C1 segment of cervical spinal cord (tissue), 14 donors: ENCODE results near the gene KCNH6.

Experiments used
- DNase-seq, 14 donors: peaks; one replicate each; lab custom pipeline; 2025; lab: John Stamatoyannopoulos, UW

Gene KCNH6

GRCh38 chr17:63506627-63507026 is 16.5 kb upstream of the KCNH6 start:
- no peak for DNase-seq

- DNase-seq, result no peak
Measured at GRCh38 chr17:63511331-63511730, 11.8 kb upstream of the KCNH6 start.

GRCh38 chr17:63512388-63512787 is 10.8 kb upstream of the KCNH6 start:
- DNase-seq, result no peak

DNA sequence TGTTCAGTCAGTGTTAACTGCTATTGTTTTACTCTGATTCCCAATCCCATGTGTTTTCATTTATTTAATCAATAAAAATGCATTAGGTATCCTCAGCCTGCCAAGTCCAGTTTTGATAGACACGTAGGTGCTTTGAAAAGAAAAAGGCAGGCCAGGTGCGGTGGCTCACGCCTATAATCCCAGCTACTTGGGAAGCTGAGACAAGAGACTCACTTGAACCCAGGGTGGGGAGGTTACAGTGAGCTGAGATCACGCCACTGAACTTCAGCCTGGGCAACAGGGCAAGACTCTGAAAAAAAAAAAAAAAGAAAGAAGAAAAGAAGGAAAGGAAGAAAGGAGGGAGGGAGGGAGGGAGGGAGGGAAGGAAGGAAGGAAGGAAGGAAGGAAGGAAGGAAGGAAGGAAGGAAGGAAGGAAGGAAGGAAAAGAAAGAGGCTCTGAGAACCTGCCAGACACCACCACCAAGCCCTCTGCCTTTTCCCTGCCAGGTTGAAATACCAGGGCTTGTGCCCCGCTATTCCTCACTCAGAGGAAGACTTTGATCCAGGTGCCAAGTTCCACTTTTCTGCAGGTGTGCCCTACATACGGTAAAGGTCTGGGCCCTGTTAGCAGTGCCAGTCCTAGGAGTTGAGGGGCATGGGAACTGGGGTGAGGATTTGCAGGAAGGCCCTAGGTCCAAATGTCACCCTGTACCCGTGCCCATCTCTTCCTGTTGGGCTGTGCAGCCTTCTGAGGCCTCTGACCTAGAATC is 10.1 kb upstream of the KCNH6 start:
- DNase-seq, result no peak

- no peak for DNase-seq
Measured at GRCh38 chr17:63514477-63514876, 8.7 kb upstream of the KCNH6 start.

GRCh38 chr17:63514974-63515373 is 8.2 kb upstream of the KCNH6 start:
- no peak for DNase-seq

- no peak for DNase-seq
Measured at GRCh38 chr17:63515426-63515825, 7.7 kb upstream of the KCNH6 start.

DNA sequence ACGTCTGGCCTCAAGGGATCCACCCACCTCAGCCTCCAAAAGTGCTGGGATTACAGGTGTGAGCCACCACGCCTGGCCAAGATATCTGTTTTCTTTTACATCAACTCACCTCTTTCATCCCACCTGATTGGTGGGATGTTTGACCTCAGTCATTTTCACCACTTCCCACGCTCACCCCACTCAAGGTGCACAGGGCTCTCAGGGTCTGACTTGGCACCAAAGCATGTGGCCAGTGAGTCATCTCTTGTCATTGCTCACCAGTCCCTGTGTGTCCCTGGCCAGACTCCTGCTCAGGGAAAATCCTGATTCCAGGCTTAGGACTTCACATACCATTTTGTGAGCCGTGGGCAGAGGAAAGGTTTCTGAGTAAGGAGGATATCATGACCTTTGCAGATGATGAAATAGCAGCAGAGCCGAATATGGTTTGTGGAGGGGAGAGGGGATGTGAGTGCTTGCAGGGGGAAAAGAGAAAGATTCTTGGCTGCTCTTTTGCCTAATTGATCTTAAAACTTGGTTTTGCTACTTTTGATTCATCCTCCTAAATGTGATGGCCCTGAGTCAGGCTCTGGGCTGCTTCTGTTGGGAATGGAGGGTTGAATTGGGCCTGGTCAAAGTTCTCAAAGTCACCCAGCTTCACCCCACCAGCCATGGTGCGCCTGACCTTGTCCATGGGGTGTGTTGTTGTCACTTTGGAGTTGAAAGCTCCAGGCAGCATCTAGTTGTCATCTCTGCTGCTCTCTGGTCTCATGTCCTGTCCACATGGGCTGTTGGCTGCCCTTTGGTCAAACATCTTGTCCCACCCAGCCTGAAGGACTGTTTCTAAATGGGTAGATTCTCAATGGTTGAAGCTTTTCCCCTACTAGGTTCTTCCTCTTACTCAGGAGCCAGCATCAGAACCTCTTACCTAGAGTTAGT is 6.0 kb upstream of the KCNH6 start:
- no peak for DNase-seq

- DNase-seq, result no peak
Measured at GRCh38 chr17:63517825-63518534, 5.2 kb upstream of the KCNH6 start.

DNA sequence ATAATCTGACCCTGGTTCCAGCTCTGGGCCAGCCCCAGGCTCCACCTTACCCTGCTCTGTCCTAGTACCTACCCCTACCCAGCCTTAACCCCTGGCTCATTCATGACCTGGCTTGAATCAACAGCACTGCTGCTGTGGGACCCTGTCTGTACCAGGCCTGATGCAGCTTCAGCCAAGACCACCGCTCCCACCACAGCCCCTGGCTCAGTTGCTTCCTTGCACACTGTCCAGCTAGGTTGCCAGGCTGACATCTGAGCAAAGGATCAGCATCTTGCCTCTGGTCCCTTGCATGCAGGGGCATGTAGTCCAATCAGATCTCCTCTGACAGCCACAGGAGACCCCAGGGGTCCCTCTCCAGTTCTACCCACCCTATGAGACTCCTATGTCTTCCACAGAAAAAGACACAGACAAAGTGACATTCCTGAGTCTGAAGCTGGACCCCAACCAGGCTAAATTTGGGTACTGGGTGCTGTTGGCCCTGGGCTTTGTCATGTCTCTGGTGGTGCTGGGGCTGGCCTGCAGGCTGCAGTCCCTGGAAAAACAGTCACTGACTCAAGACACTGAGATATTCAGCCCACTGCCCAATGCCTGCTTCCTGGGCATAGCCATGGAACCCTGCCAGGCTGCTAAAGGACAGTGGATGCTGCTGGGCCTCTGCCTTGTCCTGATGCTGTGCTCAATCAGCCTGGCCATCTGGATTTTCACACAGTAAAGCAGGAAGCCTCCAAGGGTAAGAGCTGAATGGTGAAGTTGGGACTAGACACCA is 3.9 kb upstream of the KCNH6 start:
- no peak for DNase-seq

- no peak for DNase-seq
Measured at GRCh38 chr17:63519972-63520882, 2.9 kb upstream of the KCNH6 start.

DNA sequence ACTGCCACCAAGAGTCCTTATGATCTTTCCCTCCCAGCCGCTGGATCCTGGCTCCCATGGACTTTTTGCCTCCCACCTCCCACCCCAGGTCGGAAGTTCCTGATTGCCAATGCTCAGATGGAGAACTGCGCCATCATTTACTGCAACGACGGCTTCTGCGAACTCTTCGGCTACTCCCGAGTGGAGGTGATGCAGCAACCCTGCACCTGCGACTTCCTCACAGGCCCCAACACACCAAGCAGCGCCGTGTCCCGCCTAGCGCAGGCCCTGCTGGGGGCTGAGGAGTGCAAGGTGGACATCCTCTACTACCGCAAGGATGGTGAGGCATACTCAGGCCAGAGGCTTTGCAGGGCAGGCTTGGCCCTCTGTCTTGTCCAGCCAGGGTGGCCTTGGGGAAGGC is 893 bp downstream of the KCNH6 start:
- no peak for DNase-seq

GRCh38 chr17:63525190-63525946 is 2.2 kb downstream of the KCNH6 start:
- DNase-seq, result no peak

GRCh38 chr17:63526861-63527260 is 3.7 kb downstream of the KCNH6 start:
- no peak for DNase-seq

DNA sequence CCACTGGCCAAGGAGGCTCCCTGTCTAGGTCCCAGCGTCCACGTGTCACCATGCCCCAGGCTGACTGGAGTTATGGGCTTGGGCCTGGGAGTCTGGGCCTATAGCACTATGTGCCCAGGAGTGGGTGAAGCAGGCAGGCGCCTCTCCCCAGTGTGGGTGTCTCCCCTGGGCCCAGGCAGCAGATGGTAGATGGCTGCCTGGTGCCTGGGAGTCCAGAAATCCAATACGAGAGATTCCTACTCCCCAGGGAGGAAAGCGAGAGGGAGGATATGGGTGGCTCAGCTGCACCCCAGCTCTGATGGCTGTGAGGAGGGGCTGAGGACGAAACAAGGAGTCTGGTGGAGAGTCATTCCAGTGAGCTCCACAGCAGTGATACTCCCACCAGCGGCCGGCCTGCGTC is 5.0 kb downstream of the KCNH6 start:
- DNase-seq, result no peak

DNA sequence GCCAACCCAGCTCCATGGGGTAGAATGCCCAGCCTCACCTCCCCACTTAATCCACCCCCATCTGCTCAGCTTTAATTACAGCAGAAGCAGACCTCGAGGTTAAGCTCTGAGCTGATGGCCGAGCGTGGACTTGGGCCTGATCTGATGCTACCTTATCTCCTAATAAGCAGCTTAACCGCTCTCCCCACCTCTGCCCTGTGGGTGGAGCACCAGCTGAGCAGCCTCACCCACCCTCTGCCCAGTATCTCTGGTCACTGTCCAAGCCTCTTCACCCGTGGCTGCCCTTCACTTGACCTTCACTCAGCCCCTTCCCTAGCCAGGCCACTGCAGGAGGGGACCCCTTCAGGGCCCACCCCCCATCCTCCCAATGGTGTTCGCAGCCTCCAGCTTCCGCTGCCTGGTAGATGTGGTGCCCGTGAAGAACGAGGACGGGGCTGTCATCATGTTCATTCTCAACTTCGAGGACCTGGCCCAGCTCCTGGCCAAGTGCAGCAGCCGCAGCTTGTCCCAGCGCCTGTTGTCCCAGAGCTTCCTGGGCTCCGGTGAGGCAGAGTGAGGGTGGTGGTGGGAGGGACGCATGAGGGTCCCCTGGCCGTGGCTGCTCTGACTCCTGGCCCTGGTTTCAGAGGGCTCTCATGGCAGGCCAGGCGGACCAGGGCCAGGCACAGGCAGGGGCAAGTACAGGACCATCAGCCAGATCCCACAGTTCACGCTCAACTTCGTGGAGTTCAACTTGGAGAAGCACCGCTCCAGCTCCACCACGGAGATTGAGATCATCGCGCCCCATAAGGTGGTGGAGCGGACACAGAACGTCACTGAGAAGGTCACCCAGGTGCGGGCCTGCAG is 6.8 kb downstream of the KCNH6 start:
- no peak for DNase-seq

GRCh38 chr17:63530557-63531021 is 7.4 kb downstream of the KCNH6 start:
- DNase-seq, result no peak
